ENCODE results near the gene OCEL1. TPM values are rescaled to one million over a fixed set of nuclear protein-coding genes. Genes with fewer than 3 reads are reported as not detected.

OCEL1 gene
- total RNA-seq, 1 donor from 2014 or later, result 21.8 TPM

DNA sequence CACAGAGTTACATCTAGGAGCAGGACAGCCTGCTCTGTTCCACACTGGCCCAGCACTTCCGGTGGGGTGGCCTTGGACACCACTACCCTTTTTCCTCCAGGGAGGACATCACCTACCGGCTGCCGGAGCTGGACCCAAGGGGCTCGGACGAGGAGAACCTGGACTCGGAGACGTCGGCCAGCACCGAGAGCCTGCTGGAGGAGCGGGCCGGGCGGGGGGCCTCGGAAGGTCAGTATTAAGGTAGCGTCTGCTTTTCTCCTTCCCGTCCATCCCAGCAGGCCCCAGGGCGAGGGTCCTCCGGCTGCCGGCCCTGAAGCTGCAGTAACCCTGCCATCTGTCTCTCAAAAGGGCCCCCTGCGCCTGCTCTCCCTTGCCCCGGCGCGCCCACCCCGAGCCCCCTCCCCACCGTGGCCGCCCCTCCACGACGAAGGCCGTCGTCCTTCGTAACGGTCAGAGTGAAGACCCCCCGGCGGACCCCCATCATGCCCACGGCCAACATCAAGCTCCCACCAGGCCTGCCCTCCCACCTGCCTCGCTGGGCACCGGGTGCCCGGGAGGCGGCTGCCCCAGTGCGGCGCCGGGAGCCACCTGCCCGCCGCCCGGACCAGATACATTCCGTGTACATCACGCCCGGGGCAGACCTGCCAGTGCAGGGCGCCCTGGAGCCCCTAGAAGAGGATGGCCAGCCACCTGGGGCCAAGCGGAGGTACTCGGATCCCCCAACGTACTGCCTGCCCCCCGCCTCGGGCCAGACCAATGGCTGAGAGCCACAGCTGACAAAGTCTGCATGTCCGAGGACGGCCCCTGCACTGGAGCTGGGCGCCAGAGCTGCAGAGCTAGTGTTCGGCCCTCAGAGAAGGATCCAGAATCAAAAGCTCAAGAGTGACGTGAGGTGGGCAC lies 14.2 kb upstream of the OCEL1 start:
- no peak overlapping the region for H3K27ac Mint-ChIP-seq

DNA sequence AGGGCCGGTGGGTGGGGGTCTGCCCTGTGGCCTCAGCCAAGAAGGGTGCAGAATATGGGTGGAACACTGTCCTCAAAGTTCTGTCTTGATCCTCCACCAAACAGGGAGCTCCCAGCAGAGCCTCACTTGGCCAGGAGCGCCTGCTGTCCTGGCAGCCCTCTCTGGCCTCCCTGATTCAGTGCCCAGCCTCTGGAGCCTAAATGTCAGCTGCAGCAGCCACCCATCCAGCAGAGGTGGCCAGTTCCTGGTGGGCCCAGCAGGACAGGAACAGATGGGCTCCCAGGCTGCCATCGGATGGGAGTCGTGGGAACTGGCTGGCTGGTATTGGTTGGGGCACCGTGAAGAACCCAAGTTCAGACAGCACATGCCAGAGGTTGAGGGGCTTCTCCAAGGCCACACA lies 12.7 kb upstream of the OCEL1 start:
- TF ChIP-seq, protein P1, sequence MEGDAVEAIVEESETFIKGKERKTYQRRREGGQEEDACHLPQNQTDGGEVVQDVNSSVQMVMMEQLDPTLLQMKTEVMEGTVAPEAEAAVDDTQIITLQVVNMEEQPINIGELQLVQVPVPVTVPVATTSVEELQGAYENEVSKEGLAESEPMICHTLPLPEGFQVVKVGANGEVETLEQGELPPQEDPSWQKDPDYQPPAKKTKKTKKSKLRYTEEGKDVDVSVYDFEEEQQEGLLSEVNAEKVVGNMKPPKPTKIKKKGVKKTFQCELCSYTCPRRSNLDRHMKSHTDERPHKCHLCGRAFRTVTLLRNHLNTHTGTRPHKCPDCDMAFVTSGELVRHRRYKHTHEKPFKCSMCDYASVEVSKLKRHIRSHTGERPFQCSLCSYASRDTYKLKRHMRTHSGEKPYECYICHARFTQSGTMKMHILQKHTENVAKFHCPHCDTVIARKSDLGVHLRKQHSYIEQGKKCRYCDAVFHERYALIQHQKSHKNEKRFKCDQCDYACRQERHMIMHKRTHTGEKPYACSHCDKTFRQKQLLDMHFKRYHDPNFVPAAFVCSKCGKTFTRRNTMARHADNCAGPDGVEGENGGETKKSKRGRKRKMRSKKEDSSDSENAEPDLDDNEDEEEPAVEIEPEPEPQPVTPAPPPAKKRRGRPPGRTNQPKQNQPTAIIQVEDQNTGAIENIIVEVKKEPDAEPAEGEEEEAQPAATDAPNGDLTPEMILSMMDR (IDR thresholded peaks at IDR 0.05; ENCODE audit: unreplicated experiment), result no peak
- no peak overlapping the region for H3K27ac Mint-ChIP-seq
- H3K9me3 Mint-ChIP-seq (ENCODE audit: low read depth), result no peaks in the 10 kb centered on the region
- H3K27me3 Mint-ChIP-seq, result no peaks in the 10 kb centered on the region
- H3K4me3 Mint-ChIP-seq (ENCODE audit: low read depth), result no peak overlapping the region
- peaks cover 4% of the 10 kb centered on the region for H3K4me1 Mint-ChIP-seq (ENCODE audit: low read depth)
- H3K36me3 Mint-ChIP-seq (ENCODE audit: insufficient read depth), result peaks cover 18% of the 10 kb centered on the region
- DNase-seq (ENCODE audit: low spot score, unreplicated experiment), result no peak

More for the DNA sequence above, 14.2 kb upstream of the OCEL1 start:
- peaks cover 16% of the 10 kb centered on the region for H3K36me3 Mint-ChIP-seq (ENCODE audit: insufficient read depth)
- TF ChIP-seq, protein P1 (IDR thresholded peaks at IDR 0.05; ENCODE audit: unreplicated experiment), result no peak
- peaks cover 4% of the 10 kb centered on the region for H3K4me1 Mint-ChIP-seq (ENCODE audit: low read depth)
- no peak for DNase-seq (ENCODE audit: low spot score, unreplicated experiment)
- no peaks in the 10 kb centered on the region for H3K27me3 Mint-ChIP-seq
- H3K4me3 Mint-ChIP-seq (ENCODE audit: low read depth), result no peak overlapping the region
- no peaks in the 10 kb centered on the region for H3K9me3 Mint-ChIP-seq (ENCODE audit: low read depth)

DNA sequence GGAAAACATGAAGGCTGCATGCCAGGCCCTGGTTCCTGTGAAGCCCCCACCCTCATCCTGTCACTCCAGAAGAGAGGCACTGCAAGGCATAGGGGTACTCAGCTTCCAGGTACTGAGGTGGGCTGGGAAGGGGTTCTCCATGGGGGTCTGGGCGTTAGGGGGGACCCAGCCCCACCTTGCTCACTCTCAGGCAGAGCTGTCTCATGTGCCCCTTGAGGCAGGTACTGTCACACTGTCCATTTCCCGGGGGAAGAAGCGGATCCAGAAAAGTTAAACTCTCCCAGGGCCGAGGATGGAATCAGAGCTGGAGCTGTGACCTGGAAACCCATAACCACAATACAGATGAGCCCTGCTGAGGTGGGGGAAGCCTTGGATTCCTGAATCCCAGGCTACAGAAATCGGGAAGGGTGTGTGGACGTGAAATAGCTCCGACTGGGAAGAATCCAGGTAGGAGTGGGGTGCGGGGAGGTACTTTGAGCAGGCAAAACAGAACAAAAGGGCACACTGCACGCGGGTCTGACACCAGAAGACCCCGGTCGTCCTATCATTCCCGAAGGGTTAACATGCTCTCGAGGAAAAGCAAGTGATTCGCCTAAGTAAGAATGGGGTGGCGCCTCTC lies 11.4 kb upstream of the OCEL1 start:
- peaks cover 4% of the 10 kb centered on the region for H3K4me1 Mint-ChIP-seq (ENCODE audit: low read depth)
- no peak for DNase-seq (ENCODE audit: low spot score, unreplicated experiment)
- peaks cover 11% of the 10 kb centered on the region for H3K36me3 Mint-ChIP-seq (ENCODE audit: insufficient read depth)
- TF ChIP-seq, protein P1 (IDR thresholded peaks at IDR 0.05; ENCODE audit: unreplicated experiment), result no peak
- no peaks in the 10 kb centered on the region for H3K9me3 Mint-ChIP-seq (ENCODE audit: low read depth)
- no peaks in the 10 kb centered on the region for H3K27me3 Mint-ChIP-seq
- H3K4me3 Mint-ChIP-seq (ENCODE audit: low read depth), result peak overlapping the region; percentile 86
- peak overlapping the region; percentile 98 for H3K27ac Mint-ChIP-seq

DNA sequence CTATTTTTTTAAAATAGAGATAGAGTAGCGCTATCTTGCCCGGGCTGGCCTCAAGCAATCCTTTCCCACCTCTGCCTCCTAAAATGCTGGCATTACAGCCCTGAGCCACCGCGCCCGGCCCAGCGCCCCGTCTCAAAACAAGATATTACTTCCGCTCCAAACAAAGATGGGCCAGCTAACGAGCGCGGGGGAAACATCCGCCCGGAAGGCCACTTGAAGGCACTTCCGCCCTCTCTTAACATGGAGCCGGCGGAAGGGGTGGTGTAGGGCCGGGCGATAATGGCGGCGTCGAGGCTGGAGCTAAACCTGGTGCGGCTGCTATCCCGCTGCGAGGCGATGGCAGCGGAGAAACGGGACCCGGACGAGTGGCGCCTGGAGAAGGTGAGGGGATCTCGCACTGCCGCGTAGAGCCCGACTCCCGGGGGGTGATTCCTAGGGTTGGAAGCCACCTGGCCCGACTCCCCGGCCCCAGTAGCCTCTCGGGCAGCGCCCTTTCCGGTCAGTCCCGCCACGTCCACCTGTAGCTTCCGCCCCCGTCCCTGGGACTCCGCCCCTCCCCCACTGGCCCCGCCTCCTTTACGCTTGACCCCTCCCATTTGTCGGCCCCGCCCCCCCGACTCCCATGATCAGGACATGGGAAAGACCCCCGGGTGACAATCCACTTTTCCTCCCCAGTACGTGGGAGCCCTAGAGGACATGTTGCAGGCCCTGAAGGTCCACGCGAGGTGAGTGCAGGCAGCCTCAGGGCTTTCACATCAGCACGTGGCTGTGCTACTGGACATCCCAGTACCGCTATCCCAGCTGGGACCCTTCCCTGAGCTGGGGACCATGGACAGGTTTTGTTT lies 10.7 kb upstream of the OCEL1 start, which contains the start of gene USE1:
USE1 (plus strand) TSS at position 231 of the 845 bp plus-strand sequence; CDS start at position 280, 49 bp downstream.
- peaks cover 11% of the 10 kb centered on the region for H3K36me3 Mint-ChIP-seq (ENCODE audit: insufficient read depth)
- peaks cover 4% of the 10 kb centered on the region for H3K4me1 Mint-ChIP-seq (ENCODE audit: low read depth)

More for the DNA sequence above, 10.7 kb upstream of the OCEL1 start, which contains the start of gene USE1:
- peak; percentile 77 for DNase-seq (ENCODE audit: low spot score, unreplicated experiment)
- H3K9me3 Mint-ChIP-seq (ENCODE audit: low read depth), result no peaks in the 10 kb centered on the region
- TF ChIP-seq, protein P1 (IDR thresholded peaks at IDR 0.05; ENCODE audit: unreplicated experiment), result no peak
- H3K4me3 Mint-ChIP-seq (ENCODE audit: low read depth), result peak within 1 kb of the TSS; percentile 86
- no peaks in the 10 kb centered on the region for H3K27me3 Mint-ChIP-seq
- peak within 1 kb of the TSS; percentile 98 for H3K27ac Mint-ChIP-seq

All from progenitor cell of endocrine pancreas (in vitro differentiated cells).